GM21529 (cell line): Measurements from ENCODE around the gene GPATCH8.
"Not testable (repeated sequence)": the region's sequence is repeated elsewhere in the genome, so short reads cannot be mapped to it uniquely, and the experiment has no call there.

Source experiments
- ATAC-seq: cut with Tn5 transposase; IDR thresholded peaks from one replicate; pipeline ENCODE4 v1.9.1; 2021; ENCODE audit not compliant: unreplicated experiment

GPATCH8 gene

GRCh38 chr17:44398692-44399691 is 104.2 kb downstream of the GPATCH8 start:
- no peak for ATAC-seq

GRCh38 chr17:44397479-44398440 is 105.4 kb downstream of the GPATCH8 start:
- ATAC-seq = no peak

DNA sequence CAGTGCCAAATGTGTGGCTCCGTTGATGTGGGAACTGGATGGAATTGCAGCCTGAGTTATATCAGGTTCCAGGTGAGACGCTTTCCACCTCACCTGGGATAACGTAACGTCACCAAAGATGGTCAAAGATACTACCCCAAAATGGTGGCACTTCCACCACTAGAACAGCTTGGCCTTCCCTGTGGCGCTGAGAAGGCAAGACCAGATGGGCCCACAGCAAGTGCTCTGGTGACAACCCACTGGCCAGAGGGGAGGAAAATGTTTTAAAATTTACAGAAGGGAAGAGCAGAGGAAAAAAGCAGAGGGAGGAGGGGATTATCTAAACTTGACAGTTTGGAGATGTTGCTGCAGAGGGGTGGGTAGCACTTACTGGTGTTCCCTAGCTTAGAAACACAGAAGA is 106.3 kb downstream of the GPATCH8 start:
- no peak for ATAC-seq

DNA sequence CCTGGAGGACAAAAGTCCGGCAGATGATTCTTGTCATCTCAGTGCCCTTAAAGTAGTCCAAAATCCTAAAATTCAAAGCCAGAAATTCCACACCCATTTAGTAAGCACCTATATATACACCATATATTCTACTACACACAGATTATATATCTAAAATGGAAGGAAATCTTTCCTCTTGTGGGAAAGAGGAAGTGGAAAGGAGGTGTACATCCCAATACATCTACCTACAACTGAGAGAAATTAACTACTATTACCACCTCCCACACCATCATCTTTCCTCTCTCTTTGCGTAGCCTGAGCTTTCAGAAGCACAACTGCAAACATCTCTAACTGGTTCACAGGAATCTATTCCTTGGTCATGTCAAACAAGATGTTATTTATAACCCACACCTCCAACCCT is 108.4 kb downstream of the GPATCH8 start:
- ATAC-seq = no peak

GRCh38 chr17:44394112-44394511 is 109.1 kb downstream of the GPATCH8 start:
- not testable (repeated sequence) for ATAC-seq

- no peak for ATAC-seq
Observed at GRCh38 chr17:44390250-44390870, 112.8 kb downstream of the GPATCH8 start.

DNA sequence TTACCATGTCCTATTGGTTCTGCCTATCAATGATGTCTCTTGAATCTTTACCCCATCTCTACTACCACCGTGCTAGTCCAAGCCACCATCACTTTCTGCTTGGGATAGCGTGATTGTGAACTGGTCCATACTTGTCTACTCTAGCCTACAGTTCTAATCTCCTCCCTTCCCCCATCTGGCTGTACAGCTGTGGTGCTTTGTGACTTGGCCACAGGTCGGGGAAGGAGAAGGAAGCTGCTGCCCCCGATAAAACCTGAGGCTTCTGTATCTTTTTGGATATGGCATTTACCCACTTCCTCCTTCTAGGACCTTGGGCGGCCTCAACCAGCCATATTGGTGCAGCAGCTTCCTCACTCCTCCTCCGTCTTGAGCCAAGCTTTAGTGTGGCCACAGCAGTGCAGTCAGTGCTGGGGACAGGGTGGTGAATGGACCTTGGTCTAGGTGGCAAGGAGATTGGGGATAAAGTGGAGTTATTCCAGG is 113.4 kb downstream of the GPATCH8 start:
- ATAC-seq = no peak

DNA sequence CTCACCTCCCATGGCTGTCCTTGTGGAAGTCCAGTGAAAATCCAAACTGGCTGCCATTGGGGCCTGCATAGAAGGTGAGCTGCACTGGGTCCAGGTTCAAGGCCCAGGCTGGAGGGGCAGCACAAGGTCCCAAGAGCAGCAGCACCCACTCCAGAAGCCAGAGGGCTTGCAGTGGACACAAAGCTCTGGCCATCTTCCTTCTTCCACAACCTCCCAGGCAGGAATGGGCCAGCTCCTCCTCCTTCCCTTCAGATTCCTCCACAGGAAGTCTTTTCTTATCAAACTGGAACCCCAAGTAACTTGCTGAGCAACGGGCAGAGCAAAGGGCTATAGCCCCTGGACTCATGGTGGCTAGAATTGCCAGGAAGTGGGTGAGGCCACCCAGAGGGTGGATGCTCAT is 113.9 kb downstream of the GPATCH8 start, which contains the start of gene ITGA2B:
ITGA2B (minus strand) TSS at position 369 of the 400 bp plus-strand sequence; CDS start at position 193, 176 bp downstream.
- no peak for ATAC-seq

- ATAC-seq = no peak
Observed at GRCh38 chr17:44387804-44388203, 115.4 kb downstream of the GPATCH8 start.

DNA sequence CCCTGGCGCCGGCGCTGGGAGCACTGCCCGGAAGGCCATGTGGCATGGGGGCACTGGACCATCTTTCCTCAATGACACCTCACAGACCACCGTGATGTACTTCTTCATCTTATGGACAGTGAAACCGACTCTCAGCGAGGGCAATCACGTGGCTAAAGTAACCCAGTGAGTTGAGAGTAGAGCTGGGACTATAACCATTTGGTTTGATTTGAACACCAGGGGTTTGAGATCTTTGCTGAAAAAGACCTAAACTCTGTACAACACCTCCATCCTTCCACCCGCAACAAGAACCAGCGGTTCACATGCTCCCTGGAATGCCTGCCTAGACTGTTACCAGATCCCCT is 117.1 kb downstream of the GPATCH8 start:
- ATAC-seq = no peak

GRCh38 chr17:44385287-44386181 is 117.7 kb downstream of the GPATCH8 start:
- ATAC-seq = peak; percentile 47

DNA sequence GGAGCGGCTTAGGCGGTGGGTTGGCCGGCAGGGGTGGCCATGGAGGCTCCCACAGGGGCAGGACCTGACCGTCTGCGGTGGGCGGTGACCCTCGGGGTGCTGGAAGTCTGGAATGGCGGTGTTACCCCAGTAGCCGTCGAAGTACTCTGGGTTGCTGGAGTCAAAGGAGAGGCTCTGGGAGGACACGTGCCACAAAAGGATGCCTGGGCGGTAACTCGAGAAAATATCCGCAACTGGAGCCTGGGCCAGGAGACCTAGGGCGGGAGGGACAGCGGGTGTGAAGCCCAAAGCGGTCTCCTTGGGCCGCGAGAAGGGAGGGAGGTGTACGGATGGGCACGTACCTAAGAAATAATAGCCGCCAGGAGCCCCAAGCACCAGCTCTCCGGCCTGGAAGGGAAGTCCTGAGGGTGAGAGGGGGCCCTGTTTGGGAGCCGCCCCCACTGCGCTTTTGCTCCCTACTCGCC is 118.4 kb downstream of the GPATCH8 start:
- ATAC-seq = no peak

- ATAC-seq = no peak
Observed at GRCh38 chr17:44384281-44384822, 118.9 kb downstream of the GPATCH8 start.

- no peak for ATAC-seq
Observed at GRCh38 chr17:44383861-44384260, 119.3 kb downstream of the GPATCH8 start.

DNA sequence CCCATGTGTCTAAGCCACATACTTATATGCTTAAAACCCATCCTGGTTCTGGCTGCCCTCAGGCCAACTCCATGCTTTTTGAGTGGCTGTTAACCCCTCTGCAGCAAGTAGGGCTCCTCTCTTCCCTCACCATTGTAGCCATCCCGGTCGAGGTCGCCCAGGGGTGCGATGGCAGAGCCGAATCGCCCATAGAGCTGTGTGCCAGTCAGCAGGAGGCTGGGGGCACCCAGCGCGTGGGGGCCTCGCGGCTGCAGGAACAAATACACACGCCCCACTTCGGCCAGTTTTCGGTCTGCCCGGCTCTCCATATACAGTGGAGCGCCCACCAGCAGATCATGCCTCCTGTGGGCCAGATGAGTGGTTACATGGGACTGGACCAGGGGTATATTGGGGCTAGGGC is 119.8 kb downstream of the GPATCH8 start:
- ATAC-seq = no peak

DNA sequence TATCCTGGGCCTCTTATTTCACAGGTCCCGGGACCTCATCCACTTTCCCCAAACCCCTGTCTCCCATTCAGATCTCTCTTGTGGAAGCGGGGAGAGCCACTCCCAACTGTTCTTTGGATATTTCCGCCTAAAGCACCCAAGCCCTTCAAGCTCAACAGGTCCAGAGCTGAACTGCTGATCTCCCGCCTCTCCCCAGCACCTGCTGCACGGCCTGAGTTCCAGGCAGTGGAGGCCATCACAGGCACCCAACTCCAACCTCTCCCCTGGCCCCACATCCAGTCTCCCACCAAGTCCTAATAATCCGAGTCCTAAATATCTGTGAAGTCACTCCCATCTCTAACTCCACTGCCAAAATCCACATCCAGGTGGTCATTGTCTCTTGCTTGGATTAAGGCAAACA is 120.3 kb downstream of the GPATCH8 start:
- ATAC-seq = no peak

DNA sequence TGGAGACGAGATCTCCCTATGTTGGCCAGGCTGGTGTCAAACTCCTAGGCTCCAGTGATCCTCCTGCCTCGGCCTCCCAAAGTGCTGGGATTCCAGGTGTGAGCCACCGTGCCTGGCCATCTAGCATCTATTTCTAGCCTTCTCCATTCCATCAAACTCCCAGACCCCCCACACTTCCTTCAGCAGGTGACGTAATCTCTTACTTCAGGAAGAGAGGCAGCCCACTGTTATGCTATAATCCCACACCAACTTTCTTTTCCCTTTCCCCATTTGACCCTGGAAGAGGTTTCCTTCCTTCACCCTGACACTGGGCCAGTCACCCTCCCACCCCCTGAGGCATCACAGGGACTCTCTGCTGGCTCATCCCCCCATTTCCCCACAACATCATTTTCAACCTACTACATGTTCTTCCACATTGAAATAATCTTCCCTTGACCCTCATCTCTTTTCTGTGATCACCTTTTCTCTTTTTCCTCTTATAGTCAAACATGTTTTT is 121.3 kb downstream of the GPATCH8 start:
- no peak for ATAC-seq

DNA sequence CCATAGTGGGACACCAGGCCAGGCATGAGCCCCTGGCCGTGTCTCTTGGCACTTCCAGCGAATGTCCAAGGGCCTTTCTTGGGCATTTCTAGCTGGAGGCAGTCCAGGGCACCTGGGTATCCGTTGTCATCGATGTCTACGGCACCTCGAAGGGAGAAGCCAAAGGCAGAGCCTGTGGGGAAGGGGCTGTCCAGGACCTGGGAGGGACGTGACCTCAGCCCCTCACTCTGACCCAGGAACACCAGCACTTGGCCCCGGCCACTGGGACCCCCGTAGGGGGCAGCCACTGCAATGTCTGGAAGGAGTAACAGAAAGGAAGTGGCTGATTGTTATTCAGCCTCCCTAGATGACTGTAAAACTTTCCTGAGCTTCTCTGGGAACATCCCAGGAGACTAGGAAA is 122.4 kb downstream of the GPATCH8 start:
- no peak for ATAC-seq

- no peak for ATAC-seq
Observed at GRCh38 chr17:44379887-44380286, 123.3 kb downstream of the GPATCH8 start.
